Spleen (tissue), 11 donors: ENCODE results near the gene NLRC4. TPM values are rescaled to one million over a fixed set of nuclear protein-coding genes. Genes with fewer than 3 reads are reported as not detected.
A peak's percentile ranks its signal among the peaks of the same experiment; 100 is the strongest.

Experiments
- DNase-seq: peaks from one replicate; pipeline ENCODE4 v3.0.0-alpha.2; 2020
- H3K27ac ChIP-seq, 8 donors: fragments of 200-600 bp; sonication (generic) in 7 of 8; 1 replicate in 4 of 8; 2 replicates in 4 of 8; pipeline versions ENCODE4 v1.5.0 to v1.8.0; 2016 to 2021; ENCODE audit warnings: inconsistent platforms in 4 of 8, mild to moderate bottlenecking in 4 of 8, moderate library complexity in 1 of 8
- H3K27me3 ChIP-seq, 7 donors: fragments of 200-600 bp; sonication (generic) in 6 of 7; replicated peaks in 1 of 7; 1 replicate in 4 of 7; 2 replicates in 3 of 7; pipeline versions ENCODE4 v1.5.0 to v1.8.0; 2016 to 2021; ENCODE audit warnings: inconsistent platforms in 3 of 7, mild to moderate bottlenecking in 1 of 7
- H3K36me3 ChIP-seq, 6 donors: fragments of 200-600 bp; sonication (generic) in 5 of 6; 1 replicate in 4 of 6; 2 replicates in 2 of 6; pipeline versions ENCODE4 v1.5.0 to v1.8.0; 2016 to 2021; ENCODE audit warnings: inconsistent platforms in 2 of 6
- H3K4me1 ChIP-seq, 6 donors: fragments of 200-600 bp; sonication (generic) in 5 of 6; 1 replicate in 3 of 6; 2 replicates in 3 of 6; pipeline versions ENCODE4 v1.5.0 to v1.8.0; 2016 to 2021; ENCODE audit warnings: inconsistent platforms in 3 of 6
- H3K4me3 ChIP-seq, 8 donors: fragments of 200-600 bp; sonication (generic) in 7 of 8; 1 replicate in 4 of 8; 2 replicates in 4 of 8; pipeline versions ENCODE4 v1.5.0 to v1.8.0; 2016 to 2021; ENCODE audit warnings: inconsistent platforms in 4 of 8, mild to moderate bottlenecking in 4 of 8, moderate library complexity in 2 of 8
- H3K9me3 ChIP-seq, 8 donors: fragments of 200-600 bp; sonication (generic) in 7 of 8; 1 replicate in 4 of 8; 2 replicates in 4 of 8; pipeline versions ENCODE4 v1.5.0 to v1.8.0; 2016 to 2021; ENCODE audit warnings: inconsistent platforms in 4 of 8
- CTCF ChIP-seq, 11 experiments: fragments of 200-600 bp in 7 of 11; fragments of 450-650 bp in 4 of 11; sonication (generic) in 4 of 11; IDR thresholded peaks in 8 of 11; conservative IDR thresholded peaks in 3 of 11; 1 replicate in 7 of 11; 2 replicates in 4 of 11; pipeline versions ENCODE4 v1.4.0 to v1.8.0; 2016 to 2021; ENCODE audit warnings: antibody characterized with exemption in 11 of 11, inconsistent platforms in 4 of 11, mild to moderate bottlenecking in 1 of 11
- POLR2A ChIP-seq, 3 donors: fragments of 450-650 bp; IDR thresholded peaks; one replicate each; pipeline ENCODE4 v1.5.1; 2017; ENCODE audit warnings: antibody characterized with exemption in 3 of 3, mild to moderate bottlenecking in 1 of 3
- POLR2AphosphoS5 ChIP-seq, 3 donors: sonication (generic); formaldehyde crosslinking; IDR thresholded peaks; one replicate each; pipeline ENCODE4 v1.5.1; 2017; ENCODE audit warnings: antibody characterized with exemption in 3 of 3
- WGBS, 5 donors: extraction: QIAGEN DNeasy Blood & Tissue Kit in 3 of 5; methylation state at CpG; one replicate each; pipeline versions ENCODE4 v1.1.5 to v1.1.7; 2013 to 2018; 5-methylcytosine and 5-hydroxymethylcytosine counted together
- intact Hi-C: fragments of 100-400 bp; cut with DNase I; formaldehyde crosslinking; loops from one replicate; pipeline ENCODE4 v1.15.0; 2023; ENCODE audit warnings: low total_unique reads
- polyA plus RNA-seq, 3 donors: library from polyadenylated mRNA; stranded (reverse); fragments of 200-250 nt; gene quantifications; one replicate each; pipeline ENCODE4 v1.2.1, GENCODE V29; 2013
- total RNA-seq, 7 donors: library from RNA; depleted of rRNA in 3 of 7; stranded (reverse); fragments of >200 nt in 3 of 7; fragmentation: NEBNext Ultra II Directional in 4 of 7; extraction: Animal tissue kit (Norgen Biotek cat#: 25700) in 4 of 7; gene quantifications; one replicate each; pipeline versions ENCODE4 v1.1.0 to v1.2.1, GENCODE V29; 2016 to 2021
- donor health status: healthy with polysubstance abuse.
- donor health status: DM: no; HTN: no; CAD: no; lungs with moderate emphysema.
- donor health status: DM: no; HTN: no; CAD: no.
- donor health status: Bipolar disorder and iron deficiency.
- donor health status: healthy.
- donor health status: DM: no; HTN: no; CAD: no.
- donor health status: DM: yes; HTN: yes; CAD: no.

NLRC4 gene
- total and polyA plus RNA-seq, 10 donors: 4.2 to 42.7 (median 18.9) TPM

GRCh38 chr2:32227492-32227891 lies 37.2 kb downstream of the NLRC4 start:
- no peak overlapping the region for H3K27ac ChIP-seq
- no peak overlapping the region for H3K4me3 ChIP-seq
- H3K27me3 ChIP-seq: no peaks in the 10 kb centered on the region
- peaks cover 0 to 100% (median 26%) of the 10 kb centered on the region in 6 donors for H3K36me3 ChIP-seq
- no peaks in the 10 kb centered on the region for H3K9me3 ChIP-seq
- H3K4me1 ChIP-seq: no peaks in the 10 kb centered on the region
- intact Hi-C loops: no loop called here
- TF ChIP-seq POLR2A (IDR thresholded peaks at IDR 0.05): no peak
- TF ChIP-seq CTCF (IDR thresholded peaks at IDR 0.05 in 8 of 11, conservative IDR thresholded peaks at IDR 0.05 in 3 of 11): no peak
- no peak for DNase-seq

GRCh38 chr2:32222966-32223365 lies 41.7 kb downstream of the NLRC4 start:
- H3K27ac ChIP-seq: no peak overlapping the region
- no peak overlapping the region for H3K4me3 ChIP-seq
- H3K4me1 ChIP-seq: no peaks in the 10 kb centered on the region
- no peak for DNase-seq
- H3K27me3 ChIP-seq: no peaks in the 10 kb centered on the region
- H3K9me3 ChIP-seq: no peaks in the 10 kb centered on the region
- 86 to 98% (median 94%) methylated on average over 2 of the region's 2 CpGs for WGBS, 5 donors
- intact Hi-C loops: no loop called here
- H3K36me3 ChIP-seq: peaks cover 0 to 100% (median 48%) of the 10 kb centered on the region in 6 donors
- TF ChIP-seq POLR2AphosphoS5 (IDR thresholded peaks at IDR 0.05): peak in 1 of 3 donors; percentile 7
- TF ChIP-seq CTCF (IDR thresholded peaks at IDR 0.05 in 8 of 11, conservative IDR thresholded peaks at IDR 0.05 in 3 of 11): no peak
- TF ChIP-seq POLR2A (IDR thresholded peaks at IDR 0.05): no peak

DNA sequence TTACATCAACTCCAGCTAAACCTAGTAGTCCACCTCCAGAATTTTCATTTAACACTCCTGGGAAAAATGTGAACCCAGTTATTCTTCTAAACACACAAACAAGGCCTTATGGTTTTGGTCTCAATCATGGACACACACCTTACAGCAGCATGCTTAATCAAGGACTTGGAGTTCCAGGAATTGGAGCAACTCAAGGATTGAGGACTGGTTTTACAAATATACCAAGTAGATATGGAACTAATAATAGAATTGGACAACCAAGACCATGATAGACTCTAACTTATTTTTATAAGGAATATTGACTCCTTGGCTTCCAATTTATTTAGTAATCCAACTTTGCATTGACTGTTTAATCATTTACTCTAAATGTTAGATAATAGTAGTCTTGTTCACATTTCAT lies 44.2 kb downstream of the NLRC4 start:
- TF ChIP-seq CTCF (IDR thresholded peaks at IDR 0.05 in 8 of 11, conservative IDR thresholded peaks at IDR 0.05 in 3 of 11) (no peak), POLR2AphosphoS5 (IDR thresholded peaks at IDR 0.05) (no peak), POLR2A (IDR thresholded peaks at IDR 0.05) (no peak)
- no peak for DNase-seq
- Histone ChIP-seq H3K4me3 (no peak overlapping the region), H3K27ac (no peak overlapping the region), H3K27me3 (no peaks in the 10 kb centered on the region), H3K36me3 (peaks cover 0 to 98% (median 45%) of the 10 kb centered on the region in 6 donors), H3K4me1 (no peaks in the 10 kb centered on the region), H3K9me3 (no peaks in the 10 kb centered on the region)
- intact Hi-C loops: no loop called here

DNA sequence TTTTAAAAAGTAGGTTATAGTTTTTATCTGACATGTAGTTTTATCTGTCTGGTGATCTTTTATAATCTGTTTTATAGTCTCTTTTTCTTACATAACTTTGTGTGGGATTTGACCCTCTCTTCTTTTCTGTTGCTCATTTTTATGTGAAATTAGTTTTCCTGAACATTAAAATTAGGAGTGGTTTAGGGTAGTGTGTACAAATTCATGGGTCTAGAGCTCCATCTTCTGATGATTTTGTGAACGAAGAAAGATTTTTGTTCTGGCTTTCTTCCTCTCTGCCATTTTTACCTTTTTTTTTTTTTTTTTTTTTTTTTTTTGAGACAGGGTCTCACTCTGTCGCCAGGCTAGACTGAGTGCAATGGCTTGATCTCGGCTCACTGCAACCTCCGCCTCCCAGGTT lies 52.4 kb downstream of the NLRC4 start:
- intact Hi-C loops: no loop called here
- no peak for DNase-seq
- Histone ChIP-seq H3K4me3 (no peak overlapping the region), H3K9me3 (no peaks in the 10 kb centered on the region), H3K27me3 (no peaks in the 10 kb centered on the region), H3K36me3 (peaks cover 0 to 97% (median 22%) of the 10 kb centered on the region in 6 donors), H3K4me1 (no peaks in the 10 kb centered on the region), H3K27ac (no peak overlapping the region)
- TF ChIP-seq POLR2AphosphoS5 (IDR thresholded peaks at IDR 0.05) (no peak), POLR2A (IDR thresholded peaks at IDR 0.05) (no peak), CTCF (IDR thresholded peaks at IDR 0.05 in 8 of 11, conservative IDR thresholded peaks at IDR 0.05 in 3 of 11) (no peak)
- 86 to 94% (median 88%) methylated on average over 4 of the region's 4 CpGs for WGBS, 5 donors
